ENCODE results near the gene ITPR2.
"Not testable (repeated sequence)": the region's sequence is repeated elsewhere in the genome, so short reads cannot be mapped to it uniquely, and the experiment has no call there.

ITPR2 gene

DNA sequence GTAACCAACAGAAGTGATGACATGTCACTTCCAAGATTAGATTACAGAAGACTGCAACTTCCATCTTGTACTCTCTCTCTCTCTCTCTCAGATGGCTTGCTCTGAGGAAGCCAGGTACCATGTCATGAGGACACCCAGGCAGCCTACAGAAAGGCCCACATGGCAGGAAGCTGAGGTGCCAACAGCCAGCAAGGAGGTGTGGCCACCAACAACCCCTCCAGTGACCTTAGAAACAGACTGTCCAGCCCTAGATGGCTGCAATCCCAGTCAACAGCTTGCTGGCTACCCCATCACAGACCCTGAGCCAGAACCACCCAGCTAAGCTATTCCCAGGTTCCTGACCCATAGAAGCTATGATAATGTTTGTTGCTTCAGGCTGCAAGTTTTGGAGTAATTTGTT, 178.4 kb downstream of the ITPR2 start:
- no peak for DNase-seq

DNA sequence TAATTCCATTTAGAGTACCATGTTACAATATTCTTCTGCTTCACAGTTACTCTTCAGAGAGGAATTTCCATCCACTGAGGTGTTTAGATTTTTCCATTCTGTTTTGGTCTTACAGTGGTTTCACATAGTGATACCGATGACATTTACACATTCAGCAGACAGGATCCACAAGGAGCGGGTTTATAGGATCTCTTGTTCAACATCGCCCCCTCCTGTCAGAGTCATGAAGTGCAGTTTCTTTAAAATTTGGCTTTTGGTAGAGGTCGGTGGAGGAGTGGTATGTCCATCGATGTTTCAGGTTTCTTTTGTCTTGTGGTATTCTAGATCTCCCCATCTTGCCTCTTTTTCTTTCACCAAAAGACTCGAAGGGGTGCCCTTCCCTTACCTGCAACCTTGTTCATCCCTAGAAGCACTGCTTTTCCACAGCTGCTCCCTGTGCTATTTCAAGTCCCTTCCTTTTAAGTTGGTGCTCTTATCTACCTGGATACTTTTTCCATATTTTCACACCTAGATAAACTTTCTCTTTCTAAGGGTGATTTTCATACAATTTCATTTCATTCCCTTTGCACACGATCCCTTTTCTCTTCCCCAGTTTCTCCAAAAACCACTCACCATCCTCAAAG, 181.3 kb downstream of the ITPR2 start:
- DNase-seq: no peak

DNA sequence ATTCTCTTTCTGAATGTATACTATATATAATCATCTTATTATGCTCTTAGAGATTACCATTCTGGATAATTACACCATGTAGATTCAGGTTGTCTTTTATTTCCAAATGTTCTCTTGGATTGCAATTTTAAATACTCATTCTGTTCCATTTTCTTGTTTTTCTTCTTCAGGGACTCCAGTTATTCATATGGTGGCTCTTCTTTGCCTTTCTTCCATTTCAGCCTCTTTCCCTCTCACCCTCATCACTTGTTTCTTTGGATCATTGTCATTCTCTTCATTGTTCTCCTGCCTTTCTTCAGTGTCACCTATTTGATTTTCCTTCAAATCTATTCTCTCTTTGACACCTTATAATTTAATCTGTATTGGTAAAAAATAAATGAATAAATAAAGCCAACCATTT, 182.0 kb downstream of the ITPR2 start:
- no peak for DNase-seq

DNA sequence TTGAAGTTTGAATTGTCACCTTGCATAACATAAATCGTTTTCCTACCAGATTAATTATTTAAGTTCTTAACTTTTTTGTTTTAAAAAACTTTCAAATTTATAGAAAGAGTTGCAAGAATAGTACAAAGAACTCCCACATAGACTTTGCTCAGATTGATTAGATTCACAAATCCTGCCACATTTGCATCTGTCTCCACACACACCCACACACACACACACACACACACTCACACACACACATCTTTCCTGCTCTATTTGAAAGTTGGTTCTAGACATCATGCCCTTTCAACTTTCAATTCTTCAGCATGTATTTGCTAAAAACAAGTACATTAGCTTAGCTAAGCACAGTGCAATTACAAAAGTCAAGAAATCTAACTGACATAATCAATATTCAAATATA, 184.0 kb downstream of the ITPR2 start:
- no peak for DNase-seq

DNA sequence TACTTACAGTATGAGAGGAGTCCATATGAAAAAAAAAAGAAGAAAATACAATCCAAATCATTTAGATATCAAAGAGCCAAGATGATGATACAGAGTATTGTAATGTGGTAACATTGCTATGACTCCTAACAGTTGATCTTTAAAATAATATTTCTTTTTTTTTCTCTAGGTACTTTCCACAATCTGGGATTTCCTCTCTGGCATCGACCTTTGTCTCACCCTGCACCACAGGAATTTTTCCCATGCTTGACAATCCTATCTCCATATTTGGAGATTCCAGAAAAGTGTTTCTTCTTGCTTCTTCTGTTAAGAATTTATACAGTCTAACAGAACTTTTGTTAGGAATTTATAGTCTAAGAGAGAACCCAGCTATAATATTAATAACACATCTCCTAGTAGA, 184.4 kb downstream of the ITPR2 start:
- no peak for DNase-seq

DNA sequence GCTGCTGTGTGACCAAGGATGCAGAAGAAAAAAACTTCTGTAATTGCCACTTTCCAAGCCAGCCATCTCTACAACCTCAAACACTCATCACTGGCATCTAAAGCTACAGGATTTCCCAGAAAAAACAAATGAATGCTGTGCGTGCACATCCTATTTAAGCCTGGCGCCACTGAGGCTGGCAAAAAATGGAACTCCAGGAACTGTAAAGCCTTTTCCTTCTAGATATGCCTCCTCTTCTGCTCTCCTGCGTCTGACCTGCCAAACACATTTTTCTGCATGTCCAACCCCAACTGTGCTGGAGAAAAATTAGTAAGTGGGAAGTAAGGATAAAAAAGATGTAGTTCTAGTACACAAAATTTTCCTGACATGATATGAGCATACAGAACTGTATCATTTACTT, 184.9 kb downstream of the ITPR2 start:
- no peak for DNase-seq

DNA sequence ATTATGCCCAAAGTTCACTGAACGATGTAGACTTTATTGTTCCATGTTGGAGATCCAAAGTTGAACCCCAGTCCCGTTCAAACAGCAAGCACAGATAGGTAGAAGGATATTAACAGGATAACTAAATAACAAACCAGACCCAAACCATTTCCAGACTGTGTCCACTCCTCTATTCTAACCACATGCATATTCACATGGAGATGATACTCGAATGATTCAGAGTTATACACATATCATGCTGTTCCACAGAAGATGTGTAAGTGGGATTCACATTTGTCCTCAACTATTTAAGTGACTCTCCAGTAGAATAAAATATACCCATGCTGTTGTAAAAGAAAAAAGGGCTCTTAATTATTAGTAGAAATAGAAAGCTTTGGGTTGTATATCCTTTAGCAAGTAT, 185.9 kb downstream of the ITPR2 start:
- no peak for DNase-seq

DNA sequence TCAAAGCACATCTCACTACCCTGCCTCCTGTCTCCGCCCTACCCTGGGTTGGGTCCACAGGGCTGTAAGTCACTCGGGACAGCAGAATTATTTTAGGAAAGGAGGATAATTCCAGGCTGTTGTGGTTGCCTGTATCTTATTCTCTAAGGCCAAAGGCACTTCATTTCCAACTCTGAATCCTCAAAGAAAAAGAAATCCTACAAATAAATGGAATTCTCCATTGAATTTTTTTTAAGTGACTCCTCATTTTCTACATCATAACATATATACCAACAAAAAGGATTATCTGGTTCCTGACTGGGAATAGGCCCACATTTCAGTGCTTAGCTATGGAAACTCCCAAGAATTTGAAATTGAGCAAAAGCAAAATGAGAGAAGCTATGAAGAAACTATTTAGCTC, 186.4 kb downstream of the ITPR2 start:
- no peak for DNase-seq

DNA sequence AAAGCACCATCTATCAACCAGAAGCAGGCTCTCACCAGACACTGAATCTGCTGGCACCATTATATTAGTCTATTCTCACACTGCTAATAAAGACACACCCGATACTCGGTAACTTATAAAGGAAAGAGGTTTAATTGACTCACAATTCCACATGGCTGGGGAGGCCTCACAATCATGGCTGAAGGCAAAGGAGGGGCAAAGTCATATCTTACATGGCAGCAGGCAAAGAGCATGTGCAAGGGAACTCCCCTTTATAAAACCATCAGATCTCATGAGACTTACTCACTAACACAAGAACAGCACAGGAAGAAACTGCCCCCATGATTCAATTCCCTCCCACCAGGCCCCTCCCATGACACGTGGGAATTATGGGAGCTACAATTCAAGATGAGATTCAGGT, 188.6 kb downstream of the ITPR2 start:
- not testable (repeated sequence) for DNase-seq

DNA sequence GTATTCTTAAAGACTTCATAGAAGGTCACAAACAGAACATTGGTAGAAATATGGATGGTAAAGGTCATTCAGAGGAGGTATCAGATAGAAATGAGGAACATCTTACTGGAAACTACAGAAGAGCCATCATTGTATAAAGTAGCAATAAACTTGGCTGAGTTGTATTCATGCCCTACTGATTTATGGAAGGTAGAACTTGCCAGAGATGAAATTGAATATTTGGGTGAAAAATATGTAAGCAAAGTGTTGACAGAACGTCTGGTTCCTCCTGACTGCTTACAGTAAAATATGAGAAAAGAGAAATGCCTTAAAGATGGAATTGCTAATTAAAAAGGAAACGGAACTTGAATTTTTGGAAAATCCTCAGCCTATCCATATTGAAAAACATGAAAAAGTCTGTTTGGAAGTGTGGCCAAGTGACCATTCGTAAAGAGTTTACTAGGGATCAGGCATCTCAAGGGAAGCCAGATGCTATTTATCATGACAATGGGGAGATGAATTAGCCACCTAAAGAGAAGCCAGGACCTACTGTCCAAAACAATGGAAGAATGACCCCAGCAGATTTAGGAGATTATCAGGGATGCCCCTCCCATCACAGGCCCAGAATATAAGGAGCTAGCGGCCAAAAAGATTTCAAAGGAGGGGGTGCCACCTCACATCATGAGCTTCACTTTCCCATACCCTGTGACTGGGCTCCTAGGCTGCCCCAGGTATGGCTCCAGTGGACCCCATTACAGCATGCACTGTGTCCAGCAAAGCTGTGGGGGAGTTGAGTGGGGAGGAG, 189.3 kb downstream of the ITPR2 start:
- DNase-seq: no peak

DNA sequence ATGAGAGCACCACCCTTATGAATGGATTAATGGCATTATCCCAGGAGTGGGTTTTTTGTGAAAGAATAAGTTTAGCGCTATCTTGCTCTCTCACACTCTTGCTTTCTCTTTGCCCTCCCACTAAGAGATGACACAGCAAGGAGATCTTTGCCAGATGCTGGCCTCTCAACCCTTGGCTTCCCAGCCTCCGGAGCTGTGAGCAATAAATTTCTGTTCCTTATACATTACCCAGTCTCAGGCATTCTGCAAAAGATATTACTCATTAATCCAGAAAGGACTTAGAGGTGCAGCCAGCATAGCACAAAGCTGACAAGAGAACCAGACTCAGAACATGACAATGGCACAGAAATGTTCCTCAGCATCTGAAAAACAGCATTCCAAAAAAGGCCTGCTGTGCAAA, 190.6 kb downstream of the ITPR2 start:
- DNase-seq: no peak

DNA sequence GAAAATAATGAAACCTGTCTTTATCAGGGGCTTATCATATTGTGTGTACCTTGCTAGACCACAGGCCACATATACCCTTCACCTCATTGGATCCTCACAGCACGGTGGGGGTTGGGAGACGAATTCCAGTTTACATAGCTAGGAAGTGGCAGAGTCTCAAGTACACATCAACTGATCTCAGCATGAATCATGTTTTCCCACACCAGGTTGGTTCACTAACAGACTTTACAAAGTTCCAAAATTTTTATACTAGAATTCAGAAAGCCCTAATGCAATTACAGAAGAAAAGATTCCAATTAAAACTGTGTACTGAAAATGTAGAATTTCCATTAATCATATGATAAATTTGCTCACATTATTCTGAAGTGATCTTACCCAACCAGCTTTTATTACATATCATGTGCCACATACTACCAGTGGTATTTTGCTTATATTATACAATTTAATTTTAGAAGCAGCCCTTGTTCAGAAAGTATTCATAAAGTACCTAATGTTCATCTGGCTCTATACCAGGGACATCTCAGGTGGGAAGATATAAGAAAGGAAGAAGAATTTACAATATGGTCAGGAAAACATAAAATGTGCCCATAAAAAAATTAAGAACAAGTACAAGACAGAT, 196.2 kb downstream of the ITPR2 start:
- no peak for DNase-seq

DNA sequence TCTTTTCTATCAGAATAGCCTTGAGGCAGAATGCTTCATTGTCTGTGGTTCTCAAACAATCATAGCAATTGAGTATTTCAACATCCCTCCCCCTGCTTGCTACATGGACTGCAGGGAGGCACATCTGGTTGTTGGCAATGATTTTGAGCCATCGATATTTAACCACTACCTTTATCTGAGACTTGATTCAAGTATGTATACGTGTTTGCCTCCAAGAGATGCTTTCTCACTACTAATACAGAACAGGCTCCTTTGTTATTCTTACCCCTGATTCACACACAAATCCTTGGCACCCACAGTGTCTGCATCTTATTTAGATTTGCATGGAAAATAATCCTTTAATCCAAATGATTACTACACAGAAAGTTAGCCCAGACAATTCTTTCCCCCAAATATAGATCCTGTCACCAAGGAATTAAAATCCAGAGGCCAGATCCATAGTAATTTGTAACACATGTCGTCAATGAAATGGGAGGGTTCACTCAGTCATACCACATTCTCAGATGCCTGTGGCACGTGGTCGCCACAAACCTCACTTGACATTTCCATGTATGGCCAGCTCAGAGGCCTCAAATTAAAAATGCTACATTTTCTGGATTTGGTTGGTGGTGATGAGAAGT, 199.3 kb downstream of the ITPR2 start:
- no peak for DNase-seq

DNA sequence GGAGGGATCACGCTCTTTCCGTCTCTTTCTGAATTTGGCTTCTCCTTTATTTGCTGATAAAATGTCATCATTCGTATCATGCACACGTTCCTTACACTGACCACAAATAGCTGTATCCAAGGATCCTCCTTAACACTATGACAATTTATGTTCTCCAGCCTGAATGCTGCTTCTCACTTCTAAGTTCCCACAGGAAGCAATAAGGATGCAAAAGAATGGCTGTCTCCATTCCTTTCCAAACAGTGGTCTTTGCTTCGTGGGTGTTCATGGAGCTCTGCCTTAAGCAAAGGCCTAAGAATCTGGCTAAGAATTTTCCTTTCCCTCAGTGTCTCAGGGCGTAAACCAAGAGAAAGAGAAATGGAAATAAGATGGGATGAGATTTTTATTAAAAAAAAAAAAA, 200.2 kb downstream of the ITPR2 start:
- no peak for DNase-seq

DNA sequence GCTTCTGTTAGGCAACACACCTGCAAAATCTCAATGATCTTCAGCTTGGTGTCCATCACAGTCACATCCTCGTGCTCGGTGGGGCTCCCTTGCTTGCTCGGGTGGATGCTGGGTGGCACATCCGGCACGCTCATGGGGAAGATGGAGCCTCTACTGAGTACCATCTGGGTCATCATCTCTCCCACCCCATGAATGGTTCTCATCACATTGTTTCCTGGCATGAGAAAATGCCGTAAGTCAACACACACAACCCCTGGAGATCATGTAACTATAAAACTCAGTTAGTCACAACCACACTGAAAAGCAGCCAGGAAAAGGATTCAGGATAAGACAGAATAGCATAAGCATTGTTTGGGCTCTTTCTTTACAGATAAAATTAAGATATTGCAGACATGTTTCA, 201.1 kb downstream of the ITPR2 start:
- DNase-seq: no peak

DNA sequence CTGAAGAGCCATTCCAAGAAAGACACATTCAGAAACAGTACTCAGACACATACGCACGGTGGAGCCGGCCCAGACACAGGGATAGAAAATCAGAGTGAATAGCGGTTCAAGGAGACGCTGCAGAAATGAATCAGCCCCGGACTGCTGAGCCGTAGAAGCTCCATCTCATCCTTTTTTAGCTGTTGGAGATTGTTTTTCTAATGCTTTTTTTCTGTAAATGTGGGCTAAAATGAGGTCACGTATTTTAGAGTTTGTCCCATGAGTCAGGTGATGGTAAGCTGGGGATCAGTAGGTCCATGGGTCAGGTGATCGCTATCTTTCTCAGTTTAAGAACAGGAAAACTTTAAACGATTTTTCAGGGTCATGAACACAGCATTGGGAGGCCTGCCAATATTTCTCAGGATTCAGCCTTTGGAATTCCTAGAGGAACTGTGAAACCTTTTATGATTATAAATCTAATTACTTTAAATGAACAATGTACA, 202.4 kb downstream of the ITPR2 start:
- DNase-seq: no peak

DNA sequence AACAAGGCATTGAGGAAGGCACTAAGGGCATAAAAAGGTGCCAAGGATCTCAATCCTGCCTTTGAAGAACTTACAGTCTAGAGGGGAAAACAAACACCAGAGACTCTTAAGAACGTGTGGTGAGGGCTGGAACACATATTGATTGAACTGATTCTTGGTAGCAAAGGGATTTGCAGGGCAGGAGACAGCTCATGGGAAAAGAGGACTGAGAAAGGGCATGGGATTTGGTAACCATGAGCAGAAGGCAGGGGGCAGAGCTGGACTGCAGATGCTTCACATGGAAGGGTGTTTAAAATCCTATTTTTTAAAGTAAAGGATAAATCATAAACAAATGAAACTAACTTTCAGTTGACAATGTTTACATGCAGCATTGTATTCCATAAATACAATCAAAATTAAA, 203.1 kb downstream of the ITPR2 start:
- DNase-seq: no peak

DNA sequence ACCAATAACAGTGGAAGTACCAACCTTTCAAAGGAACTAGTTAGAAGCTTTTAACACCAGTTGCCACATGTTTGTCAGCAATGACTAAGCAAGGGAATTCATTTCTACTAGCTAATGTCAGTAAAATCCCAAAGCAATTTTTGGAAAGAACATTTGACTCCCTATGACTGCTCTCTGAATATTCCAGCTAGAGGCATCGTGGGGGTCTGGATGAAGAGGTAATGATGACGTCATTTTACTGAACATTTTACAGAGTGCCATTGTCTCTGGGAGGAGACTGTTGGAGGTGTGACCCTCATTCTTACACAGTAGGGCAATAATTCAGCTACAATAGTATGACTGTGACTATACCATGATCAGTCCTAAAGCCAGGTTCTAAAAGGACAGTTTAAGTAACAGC, 204.8 kb downstream of the ITPR2 start:
- DNase-seq: no peak

DNA sequence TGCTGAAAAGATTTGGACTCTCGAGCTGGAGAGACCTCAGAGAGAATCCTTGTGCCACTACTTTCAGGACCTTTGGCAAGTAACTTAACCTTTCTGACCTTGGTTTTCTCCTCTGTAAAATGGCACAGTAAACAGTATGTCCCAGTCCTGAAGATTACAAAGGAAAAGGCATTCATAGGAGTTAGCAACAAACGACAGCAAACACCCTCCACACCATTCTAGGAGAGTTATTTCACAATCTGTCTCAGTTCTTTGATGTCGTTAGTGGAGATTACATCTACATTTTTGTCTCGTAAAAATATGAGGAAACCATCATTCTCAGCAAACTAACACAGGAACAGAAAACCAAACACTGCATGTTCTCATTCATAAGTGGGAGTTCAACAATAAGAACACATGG, 205.7 kb downstream of the ITPR2 start:
- DNase-seq: no peak

DNA sequence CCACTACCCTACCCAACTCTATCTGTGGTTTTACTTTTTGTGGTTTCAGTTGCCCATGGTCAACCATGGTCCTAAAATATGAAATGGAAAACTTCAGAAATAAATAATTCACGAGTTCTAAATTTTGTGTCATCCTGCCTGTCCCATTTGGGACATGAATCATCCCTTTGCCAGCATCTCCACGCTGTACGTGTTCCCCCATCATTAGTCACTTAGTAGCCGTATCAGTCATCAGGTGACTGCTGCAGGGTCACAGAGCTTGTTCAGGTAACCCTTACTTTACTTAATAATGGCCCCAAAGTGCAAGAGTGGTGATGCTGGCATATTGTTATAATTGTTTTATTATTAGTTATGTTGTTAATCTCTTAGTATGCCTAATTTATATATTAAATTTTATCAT, 209.9 kb downstream of the ITPR2 start:
- no peak for DNase-seq

DNA sequence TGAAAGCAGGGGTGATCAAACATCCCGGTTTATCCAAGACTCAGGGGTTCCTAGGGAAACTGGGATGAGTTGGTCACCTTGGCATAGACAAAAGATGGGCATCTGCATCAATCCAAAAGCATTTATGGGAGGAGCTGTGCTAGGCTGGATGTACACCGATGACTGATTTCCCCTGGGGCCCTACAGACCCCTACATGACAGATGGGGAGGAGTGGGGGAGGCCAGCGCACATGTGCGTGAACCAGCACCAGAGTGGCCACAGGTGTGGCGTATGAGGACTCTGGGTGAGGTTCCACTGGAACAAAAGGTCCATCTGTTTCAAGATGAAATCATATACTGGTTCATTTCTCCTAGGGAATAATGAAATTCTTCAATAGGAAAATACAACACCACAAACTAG, 210.4 kb downstream of the ITPR2 start:
- no peak for DNase-seq

DNA sequence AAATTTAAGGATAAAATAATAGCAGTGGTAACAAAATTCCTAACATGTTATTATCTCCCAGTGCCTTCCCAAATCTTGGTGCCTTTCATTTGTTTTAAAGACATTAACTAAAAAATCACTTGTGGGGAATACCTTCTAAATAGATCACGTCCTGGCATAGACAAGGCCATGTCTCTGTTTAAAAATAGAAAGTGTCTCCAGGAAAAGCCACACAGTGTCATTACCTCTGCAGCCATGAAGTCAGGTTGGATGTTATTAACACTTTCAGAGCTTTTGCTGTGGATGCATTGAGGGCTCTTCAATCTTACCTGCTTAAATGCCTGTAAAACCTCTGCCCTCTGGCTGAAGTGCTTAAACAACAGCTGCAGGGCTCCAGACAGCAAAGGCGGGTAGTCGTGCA, 211.1 kb downstream of the ITPR2 start:
- DNase-seq: no peak

DNA sequence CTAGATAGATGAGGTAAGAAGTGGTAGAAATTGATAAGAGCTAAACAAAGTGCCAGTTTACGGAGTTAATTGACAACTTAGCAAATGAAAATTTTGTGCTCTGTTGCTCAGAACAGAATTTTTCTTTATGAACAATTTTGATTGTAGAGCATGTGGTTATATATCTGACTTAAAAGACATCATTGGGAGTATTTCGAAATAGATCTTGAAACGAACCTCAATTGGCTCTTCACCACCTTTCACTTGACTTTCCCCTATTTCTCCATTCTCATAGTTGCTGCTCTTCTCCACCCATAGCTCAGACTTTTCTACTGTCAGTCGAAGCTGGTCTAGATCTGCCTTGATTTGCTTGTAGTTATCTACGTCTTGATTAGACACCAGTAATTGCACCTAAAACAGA, 212.1 kb downstream of the ITPR2 start:
- DNase-seq: no peak

DNA sequence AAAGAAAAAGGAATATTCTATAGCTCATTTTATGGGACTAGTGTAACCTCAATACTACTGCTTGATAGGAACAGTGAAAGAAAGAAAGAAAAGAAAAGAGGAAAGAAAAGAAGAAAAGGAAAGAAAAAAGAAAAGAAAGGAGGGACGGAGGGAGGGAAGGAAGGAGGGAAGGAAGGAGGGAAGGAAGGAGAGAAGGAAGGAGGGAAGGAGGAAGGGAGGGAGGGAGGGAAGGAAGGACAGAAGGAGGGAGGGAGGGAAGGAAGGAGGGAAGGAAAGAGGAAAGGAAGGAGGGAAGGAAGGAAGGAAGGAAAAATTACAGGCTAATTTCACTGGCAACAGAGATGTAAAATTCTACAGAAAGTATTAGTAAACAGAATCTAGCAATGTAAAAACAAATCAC, 215.5 kb downstream of the ITPR2 start:
- no peak for DNase-seq

Data from stimulated activated CD4-positive, alpha-beta T cell treated with anti-CD3 and anti-CD28 coated beads, Interleukin-4, amount 100 ng/mL, for 1 hour (primary cell).